Activated effector memory CD4-positive, alpha-beta T cell treated with Interleukin-2 at 50 U/mL for 16 hours (primary cell): ENCODE results near the gene FAM163B.

Source experiments
- DNase-seq: peaks from one replicate; pipeline ENCODE4 v3.0.0-alpha.2; 2020

Gene FAM163B

GRCh38 chr9:133580419-133580738, 28.8 kb downstream of the FAM163B start:
- no peak for DNase-seq

GRCh38 chr9:133579601-133580418, 29.4 kb downstream of the FAM163B start:
- DNase-seq, result no peak

DNA sequence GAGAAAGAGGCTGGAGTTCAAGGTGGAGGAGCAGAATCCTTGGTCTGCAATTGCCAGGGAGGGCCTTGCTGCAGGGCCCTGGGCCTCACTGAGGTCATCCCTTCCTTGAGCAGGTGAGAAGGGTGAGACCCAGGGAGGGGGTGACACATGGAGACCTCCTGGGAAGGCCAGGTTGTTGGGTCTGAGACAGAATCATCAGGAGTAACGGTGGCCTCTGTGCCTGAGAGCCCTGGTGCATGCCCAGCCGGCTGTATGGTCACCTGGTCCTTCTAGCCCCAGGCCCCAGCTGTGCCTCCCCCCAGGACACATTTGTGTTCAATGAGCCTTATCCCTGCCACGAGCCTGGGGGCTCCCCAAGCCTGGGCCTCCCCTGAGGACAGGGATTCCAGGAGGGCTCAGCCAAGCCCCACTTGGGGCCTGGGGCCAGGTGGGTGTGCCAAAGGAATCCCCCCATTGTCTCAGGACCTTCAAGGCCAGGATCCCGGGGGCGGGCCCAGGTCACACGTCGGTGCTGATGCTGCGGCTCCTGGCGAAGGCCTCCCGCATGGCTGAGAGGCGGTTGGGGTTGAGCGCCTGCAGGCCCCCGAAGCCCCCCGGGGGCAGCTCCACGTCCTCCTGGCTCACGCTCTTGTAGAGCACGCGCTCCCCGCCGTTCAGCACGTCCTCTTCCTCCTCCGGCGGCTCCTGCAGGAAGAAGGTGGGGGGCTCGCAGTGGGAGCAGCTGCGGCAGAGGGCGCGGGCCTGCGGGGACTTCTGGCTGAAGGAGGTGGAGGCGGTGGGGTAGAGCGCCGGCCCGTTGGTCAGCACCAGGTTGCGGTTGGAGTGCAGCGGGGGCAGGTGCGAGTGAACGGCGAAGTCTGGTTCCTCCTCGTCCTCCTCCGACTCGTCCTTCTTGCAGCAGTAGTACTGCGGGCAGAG, 30.4 kb downstream of the FAM163B start:
- no peak for DNase-seq

GRCh38 chr9:133577737-133578112, 31.5 kb downstream of the FAM163B start:
- no peak for DNase-seq

DNA sequence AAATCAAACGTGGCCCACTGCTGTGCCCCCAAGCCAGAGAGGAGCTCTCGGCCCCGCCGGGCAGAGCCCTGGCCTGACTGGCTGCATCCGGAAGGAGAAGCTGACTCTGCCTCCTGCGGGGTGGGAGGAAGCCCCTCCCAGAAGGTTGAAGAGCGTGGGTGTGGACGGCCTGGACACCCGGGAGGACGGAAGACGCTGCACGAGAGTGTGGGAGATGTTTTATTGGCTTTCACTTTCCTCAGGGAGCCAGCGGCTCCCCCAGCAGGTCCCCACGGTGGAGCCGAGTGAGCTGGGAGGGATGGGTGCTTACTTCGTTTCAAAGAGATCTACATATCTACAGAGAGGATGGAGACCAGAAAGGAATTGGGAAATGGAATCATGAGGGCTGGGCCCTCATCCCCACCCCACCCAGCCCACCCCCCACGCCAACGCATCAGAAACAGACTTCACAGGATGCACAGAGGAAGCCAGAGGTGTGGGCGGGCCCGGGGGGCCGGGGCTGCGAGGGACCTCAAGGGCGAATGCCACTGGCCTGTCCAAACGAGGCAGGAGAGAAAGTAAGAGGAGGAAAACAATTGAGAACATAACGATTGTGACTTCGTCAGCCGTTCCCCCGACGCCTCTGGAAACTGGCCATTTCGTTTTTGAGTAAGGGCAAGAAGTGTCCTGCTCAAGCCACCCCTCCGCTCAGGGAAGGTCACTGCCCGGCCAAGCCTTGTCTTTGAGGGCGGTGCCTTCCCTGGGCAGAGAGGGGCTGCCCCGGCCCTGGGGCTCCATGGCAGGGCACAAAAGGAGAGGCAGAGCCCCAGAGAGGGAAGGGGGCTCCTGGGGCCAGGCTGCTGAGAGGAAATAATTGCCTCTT, 32.1 kb downstream of the FAM163B start:
- no peak for DNase-seq

- no peak for DNase-seq
Observed at GRCh38 chr9:133576031-133576874, 32.9 kb downstream of the FAM163B start.

GRCh38 chr9:133575186-133576030, 33.8 kb downstream of the FAM163B start:
- DNase-seq, result no peak

DNA sequence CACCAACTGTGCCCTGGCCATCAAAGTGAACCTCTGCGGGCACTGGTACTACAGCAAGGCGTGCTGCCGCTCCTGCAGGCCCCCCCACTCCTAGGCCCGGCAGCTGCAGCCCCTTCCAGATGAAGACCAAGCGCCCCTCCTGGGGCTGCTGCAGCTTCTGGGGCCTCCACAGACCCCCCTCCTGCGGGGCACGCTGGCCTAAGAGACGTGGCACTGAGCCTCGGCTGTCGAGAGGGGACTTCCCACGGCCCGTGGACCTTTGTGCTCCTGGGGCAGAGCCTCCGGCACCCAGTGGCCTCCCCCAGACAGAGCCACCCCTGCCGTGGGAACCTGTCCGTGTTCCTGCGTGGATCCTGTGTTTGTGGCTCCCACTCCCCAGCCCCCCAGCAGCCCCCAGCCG, 34.4 kb downstream of the FAM163B start:
- DNase-seq, result no peak

DNA sequence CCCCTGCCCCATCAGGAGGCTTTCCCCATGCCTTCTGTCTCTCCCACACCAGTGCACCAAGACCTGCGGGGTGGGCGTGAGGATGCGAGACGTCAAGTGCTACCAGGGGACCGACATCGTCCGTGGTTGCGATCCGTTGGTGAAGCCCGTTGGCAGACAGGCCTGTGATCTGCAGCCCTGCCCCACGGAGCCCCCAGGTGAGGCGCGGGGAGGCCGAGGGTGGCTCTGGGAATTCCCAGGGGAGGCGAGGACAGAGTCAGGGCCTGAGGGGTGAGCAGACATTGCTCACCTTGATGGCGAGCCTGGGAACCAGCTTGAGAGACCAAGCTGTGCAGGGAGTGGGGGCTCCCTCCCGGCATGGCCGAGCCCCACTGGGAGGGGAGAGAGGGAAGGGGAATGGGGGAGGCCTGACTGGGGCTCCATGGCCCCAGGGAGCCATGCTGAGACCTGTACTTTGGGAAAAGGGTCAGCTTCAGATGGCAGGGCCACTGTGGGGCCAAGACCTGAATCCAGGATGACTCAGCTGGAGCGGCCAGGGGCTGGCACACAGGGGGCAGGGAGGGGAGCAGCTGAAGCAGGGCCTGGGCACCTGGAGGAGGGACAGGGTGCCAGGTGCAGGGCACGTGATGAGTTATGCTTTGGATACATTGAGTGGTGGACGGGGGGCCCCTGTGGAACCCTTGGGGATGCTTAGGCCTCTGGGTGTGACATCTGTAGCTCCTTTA, 35.2 kb downstream of the FAM163B start:
- DNase-seq, result no peak

GRCh38 chr9:133572821-133573361, 36.3 kb downstream of the FAM163B start:
- no peak for DNase-seq

- DNase-seq, result no peak
Observed at GRCh38 chr9:133571896-133572595, 37.1 kb downstream of the FAM163B start.

DNA sequence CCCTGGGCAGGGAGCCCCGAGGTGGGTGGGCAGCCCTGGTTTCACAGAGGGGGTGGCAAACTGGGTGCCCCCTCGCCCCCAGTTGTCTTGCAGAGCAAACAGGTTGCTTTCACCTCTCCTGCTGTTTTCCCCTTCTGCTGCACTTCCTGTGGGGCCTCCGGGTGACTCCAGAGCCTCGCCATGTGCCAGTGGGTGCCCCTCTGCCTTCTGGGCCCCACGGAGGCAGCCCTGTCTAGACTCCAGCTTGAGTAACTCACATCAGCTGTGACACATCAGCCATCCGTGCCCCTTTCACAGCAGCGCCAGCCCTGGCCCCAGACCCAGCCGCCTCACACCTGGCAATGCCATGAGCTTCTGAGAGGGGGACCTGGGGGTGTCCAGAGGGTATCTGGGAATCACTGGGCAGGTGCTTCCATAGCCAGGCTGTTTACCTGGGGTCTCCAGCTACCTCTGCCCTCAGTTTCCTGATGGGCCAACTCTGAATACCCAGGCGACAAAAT, 37.7 kb downstream of the FAM163B start:
- DNase-seq, result no peak

- DNase-seq, result no peak
Observed at GRCh38 chr9:133570691-133571080, 38.5 kb downstream of the FAM163B start.

DNA sequence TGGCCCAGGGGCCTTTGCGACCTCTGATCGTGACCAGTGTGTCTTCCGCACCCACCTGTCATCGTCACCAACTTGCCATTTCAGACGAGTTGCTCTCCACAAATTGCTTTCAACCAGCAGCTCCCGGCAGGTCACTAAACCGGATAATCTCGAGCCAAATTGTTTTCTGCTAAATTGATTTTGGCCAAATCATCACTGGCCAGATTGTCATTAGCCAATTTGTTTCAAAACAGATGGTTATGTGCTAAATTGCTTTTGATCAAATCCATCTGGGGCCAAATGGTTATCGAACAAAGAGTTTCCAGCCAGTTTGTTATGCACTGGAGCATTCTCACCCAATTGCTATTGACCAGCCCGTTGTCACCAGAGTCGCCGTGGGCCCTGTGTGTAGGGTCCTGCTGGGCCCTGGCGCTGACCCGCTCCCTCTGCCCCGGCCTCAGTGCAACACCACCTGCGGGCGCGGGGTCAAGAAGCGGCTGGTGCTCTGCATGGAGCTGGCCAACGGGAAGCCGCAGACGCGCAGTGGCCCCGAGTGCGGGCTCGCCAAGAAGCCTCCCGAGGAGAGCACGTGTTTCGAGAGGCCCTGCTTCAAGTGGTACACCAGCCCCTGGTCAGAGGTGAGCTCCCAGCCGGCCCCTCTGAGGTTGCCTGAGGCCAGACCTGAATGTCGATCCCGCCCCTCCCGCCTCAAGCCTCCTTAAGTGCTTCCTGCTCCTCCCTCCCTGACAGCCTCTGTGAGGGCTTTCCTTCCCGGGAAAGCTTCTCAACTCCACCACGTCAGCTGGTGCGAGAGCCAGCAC, 39.1 kb downstream of the FAM163B start:
- DNase-seq, result no peak

DNA sequence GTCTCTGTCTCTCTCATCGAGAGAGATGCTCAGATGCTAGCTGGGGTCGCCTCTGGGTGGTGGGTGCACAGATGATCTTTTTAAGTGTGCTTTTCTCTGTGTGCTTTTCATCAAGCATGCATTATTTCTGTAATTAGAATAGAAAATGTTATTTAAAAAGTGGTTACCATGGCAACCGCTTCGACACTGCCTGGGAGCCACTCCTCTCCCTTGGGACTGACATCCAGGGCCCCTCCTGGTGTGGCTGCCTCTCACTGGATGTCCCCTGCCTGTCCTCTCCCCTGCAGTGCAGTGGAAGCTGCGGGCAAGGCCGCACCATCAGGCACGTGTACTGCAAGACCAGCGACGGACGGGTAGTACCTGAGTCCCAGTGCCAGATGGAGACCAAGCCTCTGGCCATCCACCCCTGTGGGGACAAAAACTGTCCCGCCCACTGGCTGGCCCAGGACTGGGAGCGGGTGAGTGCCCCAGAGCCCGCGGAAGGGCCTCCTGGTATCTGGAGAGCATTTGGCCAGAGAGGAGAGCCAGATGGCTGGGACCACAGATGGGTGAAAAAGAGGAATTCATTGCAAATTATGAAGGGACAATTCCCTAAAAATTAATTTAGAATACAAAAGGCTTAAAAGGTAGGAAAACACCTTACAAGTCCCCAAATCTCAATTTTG, 39.9 kb downstream of the FAM163B start:
- no peak for DNase-seq

DNA sequence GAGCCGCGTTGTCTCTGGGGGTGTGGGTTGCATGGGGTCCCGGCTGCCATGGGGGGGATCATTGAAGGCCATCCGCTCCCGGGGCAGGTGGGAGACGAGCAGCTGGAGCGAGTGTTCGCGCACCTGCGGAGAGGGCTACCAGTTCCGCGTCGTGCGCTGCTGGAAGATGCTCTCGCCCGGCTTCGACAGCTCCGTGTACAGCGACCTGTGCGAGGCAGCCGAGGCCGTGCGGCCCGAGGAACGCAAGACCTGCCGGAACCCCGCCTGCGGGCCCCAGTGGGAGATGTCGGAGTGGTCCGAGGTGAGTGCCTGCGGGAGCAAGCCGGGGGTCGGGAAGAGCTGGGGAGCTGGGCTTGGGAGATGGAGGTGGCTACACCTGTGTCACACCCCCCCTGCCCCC, 41.0 kb downstream of the FAM163B start:
- no peak for DNase-seq

- no peak for DNase-seq
Observed at GRCh38 chr9:133566817-133567216, 42.4 kb downstream of the FAM163B start.

- DNase-seq, result no peak
Observed at GRCh38 chr9:133566382-133566781, 42.8 kb downstream of the FAM163B start.
